ENCODE data around the gene RIPK1.
A peak's percentile ranks its signal among the peaks of the same experiment; 100 is the strongest.
"Not testable (repeated sequence)": the region's sequence is repeated elsewhere in the genome, so short reads cannot be mapped to it uniquely, and the experiment has no call there.

RIPK1 gene

GRCh38 chr6:3045777-3046176 lies 22.5 kb upstream of the RIPK1 start:
- no peak for DNase-seq (ENCODE audit: low spot score)

- no peak for DNase-seq (ENCODE audit: low spot score)
Observed at GRCh38 chr6:3046295-3046694, 22.0 kb upstream of the RIPK1 start.

- DNase-seq (ENCODE audit: low spot score), result not testable (repeated sequence)
Observed at GRCh38 chr6:3048009-3048408, 20.3 kb upstream of the RIPK1 start.

DNA sequence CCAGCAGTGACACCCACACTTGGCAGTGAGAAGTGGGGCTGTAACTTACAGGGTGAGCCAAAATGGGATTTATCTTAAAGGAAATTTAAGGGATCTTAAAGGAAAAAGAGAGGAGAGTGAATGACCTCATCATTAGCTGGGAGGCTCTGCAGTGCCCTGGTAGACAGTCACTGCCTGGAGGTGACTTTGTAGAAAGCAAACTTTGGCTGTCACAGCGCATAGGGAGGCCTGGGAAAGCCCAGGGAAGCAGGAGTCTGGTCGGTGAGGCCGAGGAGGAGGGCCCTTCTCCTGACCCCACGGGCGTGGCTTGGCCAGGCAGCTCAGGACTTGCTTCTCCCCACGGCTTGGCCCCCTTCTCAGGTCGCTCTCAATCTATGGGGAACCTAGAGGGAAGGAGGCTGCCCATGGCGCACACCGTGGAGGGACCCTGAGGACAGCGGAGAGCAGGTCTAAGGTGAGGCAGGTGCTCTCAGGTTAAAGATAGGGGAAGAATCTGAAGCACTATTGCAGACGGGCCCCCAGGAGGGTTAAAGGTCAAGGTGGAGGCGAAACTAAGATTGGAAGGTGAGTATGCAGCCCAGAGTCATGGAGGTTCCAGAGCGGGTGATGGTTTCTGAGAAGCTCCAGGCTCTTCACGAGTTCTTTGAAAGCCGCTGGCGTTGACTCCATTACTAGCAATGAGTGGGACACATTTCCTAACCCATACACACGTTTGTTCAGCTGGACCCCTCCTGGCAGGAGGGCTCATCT lies 15.6 kb upstream of the RIPK1 start:
- DNase-seq (ENCODE audit: low spot score), result no peak

GRCh38 chr6:3053231-3053508 lies 15.1 kb upstream of the RIPK1 start:
- DNase-seq (ENCODE audit: low spot score), result no peak

DNA sequence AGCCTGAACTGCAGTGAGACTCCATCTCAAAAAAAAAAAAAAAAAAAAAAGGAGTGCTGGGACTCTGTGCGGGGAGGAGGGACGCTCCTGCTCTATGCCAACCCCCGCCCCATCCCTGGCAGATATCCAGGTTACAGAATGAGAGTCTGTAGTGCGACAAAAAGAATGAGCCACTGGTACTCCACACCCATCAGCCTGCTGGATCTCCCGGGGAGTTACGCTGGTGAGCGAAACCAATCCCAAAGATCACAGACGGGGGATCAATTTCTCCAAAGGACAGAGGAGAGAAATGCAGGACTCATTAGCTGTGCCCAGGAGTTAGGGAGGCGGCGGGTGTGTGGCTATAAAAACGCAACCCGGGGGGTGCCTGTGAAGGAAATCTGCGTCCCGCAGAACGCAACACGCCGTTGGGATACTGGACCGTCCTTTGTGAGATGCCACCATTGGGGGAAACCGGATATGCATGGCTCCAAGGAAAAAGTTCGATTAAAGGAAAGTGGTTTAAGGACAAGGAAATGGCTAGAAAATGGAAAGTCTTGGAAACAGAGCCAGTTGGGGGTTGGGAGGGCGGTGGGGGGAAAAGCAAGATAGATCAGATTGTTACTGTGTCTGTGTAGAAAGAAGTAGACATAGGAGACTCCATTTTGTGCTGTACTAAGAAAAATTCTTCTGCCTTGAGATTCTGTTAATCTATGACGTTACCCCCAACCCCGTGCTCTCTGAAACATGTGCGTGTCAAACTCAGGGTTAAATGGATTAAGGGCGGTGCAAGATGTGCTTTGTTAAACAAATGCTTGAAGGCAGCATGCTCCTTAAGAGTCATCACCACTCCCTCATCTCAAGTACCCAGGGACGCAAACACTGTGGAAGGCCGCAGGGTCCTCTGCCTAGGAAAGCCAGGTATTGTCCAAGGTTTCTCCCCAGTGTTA lies 13.8 kb upstream of the RIPK1 start:
- DNase-seq (ENCODE audit: low spot score), result not testable (repeated sequence)

- DNase-seq (ENCODE audit: low spot score), result not testable (repeated sequence)
Observed at GRCh38 chr6:3055158-3055499, 13.2 kb upstream of the RIPK1 start.

DNA sequence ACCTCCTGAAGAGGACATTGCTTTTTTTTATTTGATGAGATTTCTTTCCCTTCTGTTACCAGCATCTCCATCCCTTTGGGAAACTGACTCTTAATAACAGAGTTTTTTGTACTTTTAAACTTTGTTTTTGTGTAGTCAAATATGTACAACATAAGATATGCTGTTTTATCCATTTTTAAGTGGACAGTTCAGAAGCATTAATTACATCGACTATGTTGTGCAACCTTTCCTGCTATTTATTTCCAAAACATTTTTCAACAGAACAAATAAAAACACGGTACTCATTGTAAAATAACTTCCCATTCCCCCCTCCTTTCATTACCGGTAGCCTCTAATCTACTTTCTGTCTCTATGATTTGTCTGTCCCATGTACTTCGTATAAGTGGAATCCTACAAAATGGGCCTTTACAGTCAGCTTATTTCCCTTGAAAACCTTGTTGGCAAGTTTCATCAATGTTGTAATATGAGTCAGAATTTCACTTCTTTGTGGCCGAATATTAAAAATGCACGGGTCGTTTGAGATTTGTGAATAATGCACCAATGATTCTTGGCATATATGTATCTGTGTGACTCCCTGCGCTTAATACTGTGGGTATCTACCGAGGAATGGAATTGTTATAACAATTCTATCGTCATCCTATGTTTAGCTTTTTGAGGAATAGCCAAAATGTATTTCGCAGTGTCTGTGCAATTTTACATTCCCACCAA lies 11.1 kb upstream of the RIPK1 start:
- DNase-seq (ENCODE audit: low spot score), result no peak

DNA sequence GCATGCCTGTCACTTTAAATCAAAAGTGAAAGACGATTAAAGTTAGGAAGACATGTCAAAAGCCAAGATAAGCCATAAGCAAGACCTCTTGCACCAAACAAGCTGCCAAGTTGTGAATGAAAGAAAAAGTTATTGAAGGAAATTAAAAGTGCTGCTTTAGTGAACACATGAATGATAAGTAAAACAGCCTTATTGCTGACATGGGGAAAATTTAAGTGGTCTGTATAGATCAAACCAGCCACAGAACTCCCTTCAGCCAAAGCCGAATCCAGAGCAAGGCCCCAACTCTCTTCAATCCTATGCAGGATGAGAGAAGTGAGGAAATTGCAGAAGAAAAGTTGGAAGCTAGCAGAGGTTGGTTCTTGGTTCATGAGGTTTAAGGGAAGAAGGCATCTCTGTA lies 9.3 kb upstream of the RIPK1 start:
- DNase-seq (ENCODE audit: low spot score), result no peak

DNA sequence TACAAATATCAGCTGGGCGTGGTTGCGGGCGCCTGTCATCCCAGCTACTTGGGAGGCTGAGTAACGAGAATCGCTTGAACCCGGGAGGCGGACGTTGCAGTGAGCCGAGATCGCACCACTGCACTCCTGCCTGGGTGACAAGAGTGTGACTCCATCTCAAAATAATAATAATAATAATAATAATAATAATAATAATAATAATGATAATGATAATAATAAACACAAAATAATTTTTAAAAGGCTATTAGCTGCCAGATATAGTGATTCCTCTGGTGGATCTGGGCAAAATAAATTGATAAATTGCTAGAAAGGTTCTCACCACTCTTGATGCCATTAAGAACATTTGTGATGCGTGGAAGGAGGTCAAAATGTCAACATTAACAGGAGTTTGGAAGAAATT lies 8.2 kb upstream of the RIPK1 start:
- DNase-seq (ENCODE audit: low spot score), result not testable (repeated sequence)

DNA sequence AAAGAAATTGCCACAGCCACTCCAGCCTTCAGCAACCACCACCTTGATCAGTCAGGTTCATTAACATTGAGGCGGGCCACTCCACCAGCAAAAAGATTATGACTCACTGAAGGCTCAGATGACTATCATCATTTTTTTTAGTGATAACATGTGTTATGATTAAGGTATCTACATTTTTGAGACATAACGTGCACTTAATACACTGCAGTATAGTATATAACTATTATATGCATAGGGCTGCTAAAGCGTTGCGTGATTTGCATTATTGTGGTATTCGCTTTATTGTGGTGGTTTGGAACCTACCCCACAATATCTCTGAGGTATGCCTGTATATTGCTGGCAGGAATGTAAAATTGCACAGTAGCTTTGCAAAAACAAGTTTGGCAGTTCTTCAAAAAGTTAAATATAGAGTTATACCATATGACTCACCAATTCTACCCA lies 6.8 kb upstream of the RIPK1 start:
- no peak for DNase-seq (ENCODE audit: low spot score)

GRCh38 chr6:3063340-3063732 lies 5.0 kb upstream of the RIPK1 start:
- not testable (repeated sequence) for DNase-seq (ENCODE audit: low spot score)

- peak; percentile 93 for DNase-seq (ENCODE audit: low spot score)
Observed at GRCh38 chr6:3063733-3064700, 4.3 kb upstream of the RIPK1 start.

DNA sequence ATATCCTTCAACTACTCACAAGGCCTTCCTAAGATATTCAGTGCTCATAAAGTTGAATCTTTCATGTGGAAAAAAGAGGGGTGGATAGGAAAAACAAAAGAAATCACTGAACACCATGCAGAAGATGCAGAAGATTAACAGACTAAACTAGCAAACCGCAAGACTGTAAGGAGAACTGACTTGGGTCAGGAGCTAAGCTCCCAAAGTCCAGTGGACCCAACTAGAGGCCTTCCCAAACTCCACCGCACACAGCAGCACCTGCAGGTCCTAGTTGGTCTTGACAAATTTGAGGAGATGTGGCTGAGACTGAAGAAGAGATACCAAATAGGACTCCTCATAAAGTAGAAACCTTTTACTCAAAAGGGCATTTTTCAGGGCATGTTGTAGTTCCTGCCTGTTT lies 3.3 kb downstream of the RIPK1 start:
- no peak for DNase-seq (ENCODE audit: low spot score)

GRCh38 chr6:3072798-3073197 lies 4.5 kb downstream of the RIPK1 start:
- DNase-seq (ENCODE audit: low spot score), result no peak

DNA sequence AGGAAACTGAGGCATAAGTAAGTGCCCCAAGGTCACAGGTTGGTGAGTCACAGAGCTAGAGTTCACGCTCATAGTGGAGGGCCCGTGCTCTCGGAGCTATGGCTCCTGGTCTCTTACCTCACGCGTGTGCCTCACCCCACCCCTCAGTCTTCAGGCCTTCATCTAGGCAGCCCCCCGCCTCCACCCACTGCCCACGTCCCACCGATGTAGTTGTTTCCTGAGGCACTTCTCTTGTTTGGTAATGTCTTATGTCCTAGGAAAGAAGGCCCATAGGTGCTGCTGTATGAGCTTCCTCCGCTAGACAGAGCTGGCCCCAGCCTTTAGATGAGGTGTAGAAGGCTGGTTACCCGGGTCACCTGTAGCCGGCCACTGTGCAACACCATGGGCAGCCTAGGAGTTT lies 5.1 kb downstream of the RIPK1 start:
- DNase-seq (ENCODE audit: low spot score), result no peak

- DNase-seq (ENCODE audit: low spot score), result no peak
Observed at GRCh38 chr6:3075772-3076113, 7.4 kb downstream of the RIPK1 start.

GRCh38 chr6:3076320-3076719 lies 8.0 kb downstream of the RIPK1 start:
- DNase-seq (ENCODE audit: low spot score), result no peak

- no peak for DNase-seq (ENCODE audit: low spot score)
Observed at GRCh38 chr6:3077430-3077829, 9.1 kb downstream of the RIPK1 start.

- DNase-seq (ENCODE audit: low spot score), result not testable (repeated sequence)
Observed at GRCh38 chr6:3078952-3079351, 10.7 kb downstream of the RIPK1 start.

DNA sequence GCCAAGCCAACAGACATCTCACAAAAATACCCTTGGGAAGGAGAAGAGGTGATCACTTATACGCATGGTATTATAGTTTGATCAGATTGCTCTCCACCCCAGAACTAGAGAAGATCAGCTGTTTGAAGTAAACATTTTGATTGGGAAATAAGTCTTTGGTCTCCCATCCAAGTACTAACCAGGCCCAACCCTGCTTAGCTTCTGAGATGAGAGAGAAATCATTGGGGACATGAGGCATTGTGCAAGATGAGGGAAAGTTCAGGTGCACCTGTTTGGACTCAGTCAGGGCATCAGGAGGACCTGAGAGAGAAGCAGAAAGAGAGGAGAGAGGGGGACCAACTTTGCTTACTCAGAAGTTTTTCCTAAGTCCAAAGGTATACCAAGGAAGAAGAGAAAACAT lies 11.4 kb downstream of the RIPK1 start:
- DNase-seq (ENCODE audit: low spot score), result no peak

GRCh38 chr6:3081960-3082359 lies 13.7 kb downstream of the RIPK1 start:
- DNase-seq (ENCODE audit: low spot score), result no peak

Measured in CD4-positive, alpha-beta T cell treated with Interleukin-15 for 4 hours (primary cell).